ENCODE results near the gene BRF1.

DNA sequence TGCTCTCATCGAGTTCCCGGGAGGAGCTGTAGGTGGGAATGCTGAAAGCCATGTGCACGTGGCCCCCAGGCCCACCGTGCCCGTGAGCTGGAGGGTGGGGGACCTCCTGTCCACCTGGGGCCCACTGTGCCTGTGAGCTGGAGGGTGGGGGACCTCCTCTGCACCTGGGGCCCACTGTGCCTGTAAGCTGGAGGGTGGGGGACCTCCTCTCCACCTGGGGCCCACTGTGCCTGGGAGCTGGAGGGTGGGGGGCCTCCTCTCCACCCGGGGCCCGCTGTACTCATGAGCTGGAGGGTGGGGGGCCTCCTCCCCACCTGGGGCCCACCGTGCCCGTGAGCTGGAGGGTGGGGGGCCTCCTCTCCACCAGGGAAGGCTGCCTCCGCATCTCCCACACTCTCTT is 105.8 kb downstream of the BRF1 start:
- TF ChIP-seq, protein P1, sequence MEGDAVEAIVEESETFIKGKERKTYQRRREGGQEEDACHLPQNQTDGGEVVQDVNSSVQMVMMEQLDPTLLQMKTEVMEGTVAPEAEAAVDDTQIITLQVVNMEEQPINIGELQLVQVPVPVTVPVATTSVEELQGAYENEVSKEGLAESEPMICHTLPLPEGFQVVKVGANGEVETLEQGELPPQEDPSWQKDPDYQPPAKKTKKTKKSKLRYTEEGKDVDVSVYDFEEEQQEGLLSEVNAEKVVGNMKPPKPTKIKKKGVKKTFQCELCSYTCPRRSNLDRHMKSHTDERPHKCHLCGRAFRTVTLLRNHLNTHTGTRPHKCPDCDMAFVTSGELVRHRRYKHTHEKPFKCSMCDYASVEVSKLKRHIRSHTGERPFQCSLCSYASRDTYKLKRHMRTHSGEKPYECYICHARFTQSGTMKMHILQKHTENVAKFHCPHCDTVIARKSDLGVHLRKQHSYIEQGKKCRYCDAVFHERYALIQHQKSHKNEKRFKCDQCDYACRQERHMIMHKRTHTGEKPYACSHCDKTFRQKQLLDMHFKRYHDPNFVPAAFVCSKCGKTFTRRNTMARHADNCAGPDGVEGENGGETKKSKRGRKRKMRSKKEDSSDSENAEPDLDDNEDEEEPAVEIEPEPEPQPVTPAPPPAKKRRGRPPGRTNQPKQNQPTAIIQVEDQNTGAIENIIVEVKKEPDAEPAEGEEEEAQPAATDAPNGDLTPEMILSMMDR (IDR thresholded peaks at IDR 0.05; ENCODE audit: insufficient read depth, low read length, poor library complexity, severe bottlenecking) = no peak
- no peak for TF ChIP-seq EZH2phosphoT487 (conservative IDR thresholded peaks at IDR 0.05; ENCODE audit: low read length)

All from SU-DHL-6 (cell line).